ENCODE results near the gene EMC10. TPM values are rescaled to one million over a fixed set of nuclear protein-coding genes. Genes with fewer than 3 reads are reported as not detected.

The EMC10 gene
- total and polyA plus RNA-seq, 2 of the 4 experiments (the other 2 are of a cell fraction) = 11.3 to 90.9 TPM

GRCh38 chr19:50482271-50482855, 6.1 kb downstream of the EMC10 start:
- ChIA-PET CTCF (no interaction called here), POLR2A (ENCODE audit: unreplicated experiment) (no interaction called here)
- dilution Hi-C loops (cut with HindIII; ENCODE audit: low sequenced_read_pairs, unreplicated experiment) (no loop called here), intact Hi-C loops (cut with micrococcal nuclease) (no loop called here), in situ Hi-C loops (cut with MboI; ENCODE audit: low sequenced_read_pairs) (no loop called here)
- H3K79me1 ChIP-seq (ENCODE audit: low read depth in 1 of 2, low read length in 2 of 2) = peaks cover 13 to 20% of the 10 kb centered on the region in 2 experiments
- H3K56ac ChIP-seq (ENCODE audit: extremely low read depth, insufficient read depth, low read length) = no peak overlapping the region
- no peak overlapping the region for H3K18ac ChIP-seq (ENCODE audit: low read depth, low read length)
- no peak overlapping the region for H4K8ac ChIP-seq (ENCODE audit: low read depth in 2 of 2, low read length in 2 of 2)
- no peak overlapping the region for H3K23ac ChIP-seq (ENCODE audit: low read depth, low read length)
- no peak overlapping the region for H2BK20ac ChIP-seq (ENCODE audit: low read depth, low read length)
- no TSS peak for BruUV-seq (replicated peaks)
- no peak overlapping the region for H2AK9ac ChIP-seq (replicated peaks; ENCODE audit: low read depth, low read length, poor library complexity)
- ATAC-seq (ENCODE audit: low read depth) = no peak
- H3K14ac ChIP-seq (replicated peaks; ENCODE audit: low read depth, low read length) = no peak overlapping the region
- no peak overlapping the region for H3K9ac ChIP-seq (ENCODE audit: low read depth, low read length)
- H3K4me3 ChIP-seq (ENCODE audit: insufficient read depth, low read depth, low read length) = no peak overlapping the region
- TF ChIP-seq FOS (IDR thresholded peaks at IDR 0.05; ENCODE audit: low read depth, low read length) (no peak), MAZ (IDR thresholded peaks at IDR 0.05; ENCODE audit: borderline replicate concordance, low read depth, low read length) (no peak), SMC3 (IDR thresholded peaks at IDR 0.05; ENCODE audit: low read depth, low read length) (no peak), CEBPB (IDR thresholded peaks at IDR 0.05; ENCODE audit: low read depth, low read length) (no peak), CTCF (conservative IDR thresholded peaks at IDR 0.05; ENCODE audit: low read depth, low read length) (no peak), USF2 (IDR thresholded peaks at IDR 0.05; ENCODE audit: low read depth, low read length) (no peak), ELK1 (IDR thresholded peaks at IDR 0.05; ENCODE audit: borderline replicate concordance, low read depth, low read length) (no peak), CHD1 (IDR thresholded peaks at IDR 0.05; ENCODE audit: low read depth, low read length) (no peak), RCOR1 (IDR thresholded peaks at IDR 0.05; ENCODE audit: insufficient replicate concordance, low read length) (no peak), RAD21 (IDR thresholded peaks at IDR 0.05; ENCODE audit: low read length) (no peak), NFE2L2 (IDR thresholded peaks at IDR 0.05; ENCODE audit: low read depth, low read length) (no peak), MXI1 (IDR thresholded peaks at IDR 0.05; ENCODE audit: borderline replicate concordance, low read depth, low read length) (no peak), POLR2A (IDR thresholded peaks at IDR 0.05; ENCODE audit: low read depth, low read length) (no peak), MAFK (IDR thresholded peaks at IDR 0.05; ENCODE audit: low read depth, low read length) (no peak), RFX5 (IDR thresholded peaks at IDR 0.05; ENCODE audit: low read depth, low read length) (no peak), BHLHE40 (IDR thresholded peaks at IDR 0.05; ENCODE audit: low read depth, low read length) (no peak)
- no peak overlapping the region for H3K4me2 ChIP-seq (ENCODE audit: low read depth, low read length)
- H3K9me3 ChIP-seq (ENCODE audit: control insufficient read depth, insufficient read depth, low read length) = no peaks in the 10 kb centered on the region; the same call in 1 of the 2 replicates
- H3K27ac ChIP-seq (ENCODE audit: insufficient read depth, low read length) = no peak overlapping the region
- H3K36me3 ChIP-seq (ENCODE audit: control insufficient read depth, insufficient read depth, low read length) = peaks cover 26% of the 10 kb centered on the region
- no peak overlapping the region for H2AK5ac ChIP-seq (ENCODE audit: low read depth, low read length)
- WGBS, 2 experiments (ENCODE audit: extremely low coverage in 2 of 2, insufficient read length in 1 of 2) = 78% methylated on average over 8 of the region's 16 CpGs; no CpG with 5 or more reads in 1 of the 2 experiments
- H2BK5ac ChIP-seq (ENCODE audit: low read depth, low read length, poor library complexity, severe bottlenecking) = no peak overlapping the region
- H3K9me1 ChIP-seq (ENCODE audit: insufficient read depth, low read length) = peaks cover 3% of the 10 kb centered on the region; the same call in 1 of the 2 replicates
- H2BK15ac ChIP-seq (ENCODE audit: low read depth, low read length) = no peak overlapping the region
- H2BK120ac ChIP-seq (ENCODE audit: low read depth, low read length) = no peak overlapping the region
- 0 out of 2 replicates have a peak, but pooled peaks cover 2% of the 10 kb centered on the region for H3K4me1 ChIP-seq (ENCODE audit: control insufficient read depth, insufficient read depth, low read length)
- no peak for DNase-seq
- H3K4ac ChIP-seq (ENCODE audit: low read depth, low read length) = no peak overlapping the region
- no peak overlapping the region for H2AFZ ChIP-seq (replicated peaks; ENCODE audit: low read length, poor library complexity)
- H4K91ac ChIP-seq (ENCODE audit: insufficient read depth, low read depth, low read length) = no peak overlapping the region
- 0 out of 2 replicates have a peak, but pooled peaks cover 3% of the 10 kb centered on the region for H3K27me3 ChIP-seq (ENCODE audit: control insufficient read depth, insufficient read depth, low read length)
- H4K5ac ChIP-seq (ENCODE audit: low read depth, low read length) = no peak overlapping the region
- peaks cover 10% of the 10 kb centered on the region for H4K20me1 ChIP-seq (ENCODE audit: insufficient read depth, low read length)

Data from IMR-90 (cell line).